Measurements from ENCODE around the gene ALPL.

The ALPL gene

DNA sequence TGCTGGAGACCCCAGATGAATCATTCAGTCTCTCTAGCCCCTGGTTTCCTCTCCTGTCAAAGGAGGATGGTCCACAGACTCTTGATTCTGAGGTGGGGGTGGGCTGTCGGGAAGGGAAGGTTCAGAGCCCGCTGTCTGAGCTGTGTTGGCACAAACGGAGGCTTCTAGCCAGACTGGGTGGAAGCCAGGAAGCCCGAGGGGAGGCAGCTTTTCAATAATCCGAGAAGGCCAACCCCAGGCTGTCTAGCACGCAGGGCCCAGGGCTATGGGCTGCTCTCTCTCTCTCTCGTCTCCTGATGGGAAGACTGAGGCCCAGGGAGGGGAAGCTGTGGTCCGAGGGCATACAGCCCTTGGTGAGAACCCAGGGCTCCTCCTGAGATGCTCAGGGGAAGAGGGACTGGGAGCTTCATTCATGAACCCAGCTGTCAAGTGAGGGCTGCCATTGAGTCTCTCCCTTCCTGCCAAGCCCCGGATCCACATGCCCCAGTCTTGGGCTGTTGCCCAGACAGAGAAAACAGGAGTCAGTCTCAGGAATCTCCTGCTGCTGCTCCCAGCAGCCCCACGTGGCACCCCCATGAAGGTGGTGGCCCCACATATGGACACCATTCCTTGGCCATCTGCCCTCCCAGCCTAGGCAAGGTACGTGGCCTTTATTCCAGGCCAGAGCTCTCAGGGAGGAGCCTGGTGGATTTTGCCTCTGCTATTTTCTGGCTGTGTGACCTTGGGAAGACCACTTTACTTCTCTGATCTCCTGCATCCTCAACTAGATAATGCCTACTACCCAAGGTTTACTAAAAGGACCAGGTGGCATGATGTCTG lies 115.6 kb downstream of the ALPL start:
- peak; percentile 21 for DNase-seq (ENCODE audit: extremely low read depth, low read depth)
- no peak overlapping the region for H3K4me3 ChIP-seq (replicated peaks; ENCODE audit: low read depth, low read length)
- TF ChIP-seq, protein P1, sequence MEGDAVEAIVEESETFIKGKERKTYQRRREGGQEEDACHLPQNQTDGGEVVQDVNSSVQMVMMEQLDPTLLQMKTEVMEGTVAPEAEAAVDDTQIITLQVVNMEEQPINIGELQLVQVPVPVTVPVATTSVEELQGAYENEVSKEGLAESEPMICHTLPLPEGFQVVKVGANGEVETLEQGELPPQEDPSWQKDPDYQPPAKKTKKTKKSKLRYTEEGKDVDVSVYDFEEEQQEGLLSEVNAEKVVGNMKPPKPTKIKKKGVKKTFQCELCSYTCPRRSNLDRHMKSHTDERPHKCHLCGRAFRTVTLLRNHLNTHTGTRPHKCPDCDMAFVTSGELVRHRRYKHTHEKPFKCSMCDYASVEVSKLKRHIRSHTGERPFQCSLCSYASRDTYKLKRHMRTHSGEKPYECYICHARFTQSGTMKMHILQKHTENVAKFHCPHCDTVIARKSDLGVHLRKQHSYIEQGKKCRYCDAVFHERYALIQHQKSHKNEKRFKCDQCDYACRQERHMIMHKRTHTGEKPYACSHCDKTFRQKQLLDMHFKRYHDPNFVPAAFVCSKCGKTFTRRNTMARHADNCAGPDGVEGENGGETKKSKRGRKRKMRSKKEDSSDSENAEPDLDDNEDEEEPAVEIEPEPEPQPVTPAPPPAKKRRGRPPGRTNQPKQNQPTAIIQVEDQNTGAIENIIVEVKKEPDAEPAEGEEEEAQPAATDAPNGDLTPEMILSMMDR (IDR thresholded peaks at IDR 0.05; ENCODE audit: low read depth, low read length, missing control alignments): no peak

DNA sequence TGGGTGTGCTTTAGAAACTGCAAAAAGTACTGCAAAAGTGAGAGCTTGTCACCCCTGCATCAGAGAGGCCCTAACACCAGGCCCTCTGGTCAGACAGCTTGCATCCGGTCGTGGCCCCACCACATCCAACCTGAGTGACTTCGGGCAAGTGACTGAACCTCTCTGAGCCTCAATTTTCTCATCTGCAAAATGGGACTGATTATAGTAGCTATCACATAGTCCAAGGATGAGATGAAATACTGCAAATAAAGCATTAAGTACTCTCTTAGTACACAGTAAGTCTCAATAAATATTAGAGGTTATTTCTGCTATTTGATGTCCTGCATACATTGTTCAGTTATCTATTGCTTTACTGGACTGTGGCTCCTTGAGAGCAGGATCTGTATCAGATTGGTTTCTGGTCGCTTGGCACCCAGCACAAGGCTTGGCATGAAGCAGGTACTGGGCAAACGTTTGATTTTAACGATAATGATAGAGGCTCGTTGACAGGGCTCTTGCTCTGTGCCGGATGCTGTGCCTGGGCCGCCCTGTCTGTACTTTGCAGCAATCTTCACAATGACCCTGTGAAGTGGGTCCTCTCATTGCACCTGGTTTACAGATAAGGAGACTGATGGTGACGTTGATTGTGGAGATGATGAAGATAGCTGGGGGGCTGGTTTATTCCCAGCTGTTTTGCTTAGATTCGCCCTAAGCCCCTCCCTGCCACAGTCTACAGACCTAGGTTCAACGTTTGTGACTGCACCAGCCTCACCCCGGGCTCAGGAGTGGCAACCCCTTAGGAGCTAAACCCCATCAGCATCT lies 116.4 kb downstream of the ALPL start:
- DNase-seq (ENCODE audit: extremely low read depth, low read depth): no peak

DNA sequence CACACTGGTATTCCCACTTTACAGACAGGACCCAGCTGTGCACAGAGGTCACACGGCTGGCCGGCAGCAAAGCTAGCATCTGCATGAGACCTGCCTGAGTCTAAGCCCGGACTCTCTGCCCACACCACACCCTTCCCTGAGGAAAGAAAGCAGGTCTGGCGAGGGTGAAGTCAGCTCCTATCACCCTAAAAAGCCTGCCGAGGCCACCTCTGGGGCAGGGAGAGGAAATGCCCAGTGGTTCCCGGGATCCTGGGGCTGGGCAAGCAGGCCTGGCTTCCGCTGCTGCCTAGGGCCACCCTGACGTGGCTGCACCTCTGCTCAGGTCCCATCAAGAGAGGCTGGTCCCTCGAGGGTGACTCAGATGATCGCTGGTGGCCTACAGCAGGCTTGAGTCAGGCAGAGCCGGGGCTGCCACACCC lies 117.7 kb downstream of the ALPL start:
- H3K4me3 ChIP-seq (replicated peaks; ENCODE audit: low read depth, low read length): no peak overlapping the region
- TF ChIP-seq, protein P1 (IDR thresholded peaks at IDR 0.05; ENCODE audit: low read depth, low read length, missing control alignments): no peak
- no peak for DNase-seq (ENCODE audit: extremely low read depth, low read depth)

More for the DNA sequence above, 116.4 kb downstream of the ALPL start:
- TF ChIP-seq, protein P1 (IDR thresholded peaks at IDR 0.05; ENCODE audit: low read depth, low read length, missing control alignments): no peak
- H3K4me3 ChIP-seq (replicated peaks; ENCODE audit: low read depth, low read length): no peak overlapping the region
